HEK293 (cell line): Measurements from ENCODE around the gene GCFC2.

Experiments used
- CTCF ChIA-PET: fragments of 350-600 bp; formaldehyde crosslinking; extraction: SDS; loops from one replicate; lab custom pipeline; 2021; ENCODE audit warnings: antibody characterized with exemption; lab: Yijun Ruan, JAX
- POLR2A ChIA-PET: fragments of 300-600 bp; formaldehyde crosslinking; extraction: SDS; loops from one replicate; lab custom pipeline; 2020; ENCODE audit warnings: antibody characterized with exemption, inconsistent platforms; lab: Yijun Ruan, JAX
- H3K27ac ChIP-seq: fragments of 200-500 bp; sonication (Bioruptor generic); 2 replicates; pipeline ENCODE4 v1.5.1; 2014; ENCODE audit warnings: low read depth, low read length, control low read depth, inconsistent platforms; ENCODE audit errors: extremely low read depth
- H3K36me3 ChIP-seq, 2 experiments: fragments of 200-500 bp in 1 of 2; sonication (Bioruptor generic) in 1 of 2; 1 replicate in 1 of 2; 2 replicates in 1 of 2; pipeline ENCODE4 v1.5.1; 2014 to 2017; ENCODE audit warnings: inconsistent platforms in 2 of 2, low read length in 2 of 2; ENCODE audit not compliant: control insufficient read depth in 2 of 2, insufficient read depth in 1 of 2
- H3K4me1 ChIP-seq: fragments of 200-500 bp; sonication (Bioruptor generic); 2 replicates; pipeline ENCODE4 v1.5.1; 2014; ENCODE audit warnings: mild to moderate bottlenecking, low read length, inconsistent platforms; ENCODE audit not compliant: control insufficient read depth, insufficient read depth
- H3K4me3 ChIP-seq: 2 replicates; pipeline ENCODE4 v1.5.1; 2011; ENCODE audit warnings: low read depth, mild to moderate bottlenecking, control low read depth, low read length, moderate library complexity
- H3K9me3 ChIP-seq: fragments of 200-500 bp; sonication (Bioruptor generic); 2 replicates; pipeline ENCODE4 v1.5.1; 2014; ENCODE audit warnings: low read depth, low read length, inconsistent platforms; ENCODE audit not compliant: control insufficient read depth, insufficient read depth
- CTCF ChIP-seq: fragments of 450-650 bp; formaldehyde crosslinking; IDR thresholded peaks from 2 replicates; pipeline ENCODE4 v1.5.1; 2016; ENCODE audit warnings: missing biosample characterization, missing genetic modification characterization
- GLIS1 ChIP-seq: fragments of 450-650 bp; formaldehyde crosslinking; IDR thresholded peaks from 2 replicates; pipeline ENCODE4 v1.5.1; 2016; ENCODE audit warnings: missing biosample characterization, missing genetic modification characterization
- KLF7 ChIP-seq: fragments of 450-650 bp; formaldehyde crosslinking; IDR thresholded peaks from 2 replicates; pipeline ENCODE4 v1.5.1; 2016; ENCODE audit warnings: missing biosample characterization, missing genetic modification characterization, borderline replicate concordance
- KLF8 ChIP-seq: fragments of 450-650 bp; formaldehyde crosslinking; IDR thresholded peaks from 2 replicates; pipeline ENCODE4 v1.5.1; 2016; ENCODE audit warnings: missing biosample characterization, missing genetic modification characterization
- PBX3 ChIP-seq: sonication (generic); formaldehyde crosslinking; IDR thresholded peaks from 2 replicates; pipeline ENCODE4 v1.8.1; 2022; ENCODE audit warnings: mild to moderate bottlenecking, moderate library complexity, missing genetic modification reagents
- REST ChIP-seq: fragments of 450-650 bp; formaldehyde crosslinking; IDR thresholded peaks from 2 replicates; pipeline ENCODE4 v1.5.1; 2016; ENCODE audit warnings: missing biosample characterization, missing genetic modification characterization
- SP2 ChIP-seq: fragments of 450-650 bp; formaldehyde crosslinking; IDR thresholded peaks from 2 replicates; pipeline ENCODE4 v1.5.1; 2016; ENCODE audit warnings: missing biosample characterization, missing genetic modification characterization
- ZBTB21 ChIP-seq: fragments of 450-650 bp; formaldehyde crosslinking; IDR thresholded peaks from 2 replicates; pipeline ENCODE4 v1.5.1; 2017; ENCODE audit warnings: missing biosample characterization, missing genetic modification characterization
- ZBTB44 ChIP-seq: fragments of 450-650 bp; IDR thresholded peaks from 2 replicates; pipeline ENCODE4 v1.5.1; 2018; ENCODE audit warnings: missing biosample characterization, mild to moderate bottlenecking, missing genetic modification characterization
- ZNF157 ChIP-seq: fragments of 450-650 bp; formaldehyde crosslinking; IDR thresholded peaks from 2 replicates; pipeline ENCODE4 v1.5.1; 2016; ENCODE audit warnings: missing biosample characterization, missing genetic modification characterization
- ZNF335 ChIP-seq: fragments of 450-650 bp; formaldehyde crosslinking; conservative IDR thresholded peaks from 2 replicates; pipeline ENCODE4 v1.5.1; 2016; ENCODE audit warnings: missing biosample characterization, missing genetic modification characterization
- ZNF366 ChIP-seq: fragments of 450-650 bp; formaldehyde crosslinking; conservative IDR thresholded peaks from 2 replicates; pipeline ENCODE4 v1.5.1; 2016; ENCODE audit warnings: missing biosample characterization, missing genetic modification characterization
- ZNF37A ChIP-seq: fragments of 450-650 bp; IDR thresholded peaks from 2 replicates; pipeline ENCODE4 v1.5.1; 2018; ENCODE audit warnings: missing biosample characterization, missing genetic modification characterization
- ZNF391 ChIP-seq: fragments of 450-650 bp; formaldehyde crosslinking; IDR thresholded peaks from 2 replicates; pipeline ENCODE4 v1.5.1; 2016; ENCODE audit warnings: low read depth, missing biosample characterization, missing genetic modification characterization, borderline replicate concordance
- ZNF510 ChIP-seq: fragments of 450-650 bp; formaldehyde crosslinking; IDR thresholded peaks from 2 replicates; pipeline ENCODE4 v1.5.1; 2018; ENCODE audit warnings: mild to moderate bottlenecking, missing genetic modification characterization, missing biosample characterization; ENCODE audit not compliant: insufficient replicate concordance
- ZNF549 ChIP-seq: fragments of 450-650 bp; IDR thresholded peaks from 2 replicates; pipeline ENCODE4 v1.5.1; 2018; ENCODE audit warnings: missing biosample characterization, missing genetic modification characterization, mild to moderate bottlenecking, inconsistent platforms, moderate library complexity
- ZNF561 ChIP-seq: fragments of 450-650 bp; IDR thresholded peaks from 2 replicates; pipeline ENCODE4 v1.5.1; 2018; ENCODE audit warnings: missing biosample characterization, missing genetic modification characterization, borderline replicate concordance
- ZNF585B ChIP-seq: fragments of 450-650 bp; formaldehyde crosslinking; IDR thresholded peaks from 2 replicates; pipeline ENCODE4 v1.5.1; 2016; ENCODE audit warnings: missing biosample characterization, missing genetic modification characterization
- ZNF596 ChIP-seq: fragments of 450-650 bp; IDR thresholded peaks from 2 replicates; pipeline ENCODE4 v1.5.0; 2018; ENCODE audit warnings: missing biosample characterization, mild to moderate bottlenecking, missing genetic modification characterization, moderate library complexity
- ZNF792 ChIP-seq: fragments of 450-650 bp; formaldehyde crosslinking; IDR thresholded peaks from 2 replicates; pipeline ENCODE4 v1.5.1; 2016; ENCODE audit warnings: missing biosample characterization, missing genetic modification characterization

Gene GCFC2

GRCh38 chr2:75627902-75628504 is 82.7 kb downstream of the GCFC2 start (continued):
- TF ChIP-seq ZNF792 (tag by site-specific recombination) (no peak), ZNF366 (tag by site-specific recombination) (no peak), ZBTB44 (tag by site-specific recombination) (no peak), ZNF585B (no peak), ZNF157 (no peak), ZBTB21 (tag by site-specific recombination) (no peak), ZNF549 (no peak), CTCF (peak; percentile 61; the same call in 1 of the 2 replicates), ZNF335 (no peak), ZNF596 (tag by site-specific recombination) (no peak), KLF8 (tag by site-specific recombination) (no peak)

GRCh38 chr2:75622929-75623328 is 87.8 kb downstream of the GCFC2 start:
- Histone ChIP-seq H3K27ac (no peak overlapping the region), H3K36me3 (no peaks in the 10 kb centered on the region), H3K9me3 (no peaks in the 10 kb centered on the region), H3K4me3 (no peak overlapping the region), H3K4me1 (no peaks in the 10 kb centered on the region)
- ChIA-PET POLR2A (no interaction called here), CTCF (interaction anchor here (0.6 to 1.5 kb wide), 4 partner anchors 8 to 487 kb away, joined by 3 to 5 read pairs (median 4); no protein-coding TSS in a partner anchor)
- TF ChIP-seq KLF7 (tag by site-specific recombination) (no peak), REST (tag by site-specific recombination) (peak; percentile 60)
- TF ChIP-seq, all 188 proteins: peak for 1

GRCh38 chr2:75622500-75622899 is 88.2 kb downstream of the GCFC2 start:
- Histone ChIP-seq H3K27ac (no peak overlapping the region), H3K9me3 (no peaks in the 10 kb centered on the region), H3K4me1 (no peaks in the 10 kb centered on the region), H3K4me3 (no peak overlapping the region), H3K36me3 (no peaks in the 10 kb centered on the region)
- POLR2A ChIA-PET = no interaction called here
- CTCF ChIA-PET = interaction anchor here (0.6 to 1.5 kb wide), 3 partner anchors 8 to 487 kb away, joined by 3 to 4 read pairs (median 3); no protein-coding TSS in a partner anchor
- TF ChIP-seq ZNF391 (no peak), SP2 (tag by site-specific recombination) (no peak), ZNF510 (no peak), ZNF37A (no peak), PBX3 (CRISPR knock-in tag) (no peak), GLIS1 (tag by site-specific recombination) (no peak), CTCF (no peak), ZNF561 (tag by site-specific recombination) (no peak)
